ENCODE results near the gene SLC24A3.
A peak's percentile ranks its signal among the peaks of the same experiment; 100 is the strongest.

Gene SLC24A3

DNA sequence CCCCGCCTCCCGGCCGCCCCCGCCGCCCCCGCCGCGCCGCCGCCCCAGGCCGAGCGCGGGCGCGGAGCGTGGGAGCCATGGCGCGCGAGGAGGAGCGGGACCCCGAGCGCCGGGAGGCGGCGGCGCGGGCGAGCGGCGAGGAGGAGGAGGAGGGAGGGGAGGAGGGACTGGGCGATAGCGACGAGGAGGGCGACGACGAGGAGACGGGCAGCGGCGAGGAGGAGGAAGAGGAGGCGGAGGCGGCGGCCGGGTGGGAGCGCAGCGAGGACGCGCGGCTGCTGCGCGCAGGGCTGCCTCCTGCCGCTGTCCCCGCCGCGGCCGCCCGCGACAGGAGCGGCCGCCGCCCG is at the start of gene SLC24A3:
TSS of gene SLC24A3 (plus strand) at position 174 of the 347 bp plus-strand sequence.
- DNase-seq: peak; percentile 18

DNA sequence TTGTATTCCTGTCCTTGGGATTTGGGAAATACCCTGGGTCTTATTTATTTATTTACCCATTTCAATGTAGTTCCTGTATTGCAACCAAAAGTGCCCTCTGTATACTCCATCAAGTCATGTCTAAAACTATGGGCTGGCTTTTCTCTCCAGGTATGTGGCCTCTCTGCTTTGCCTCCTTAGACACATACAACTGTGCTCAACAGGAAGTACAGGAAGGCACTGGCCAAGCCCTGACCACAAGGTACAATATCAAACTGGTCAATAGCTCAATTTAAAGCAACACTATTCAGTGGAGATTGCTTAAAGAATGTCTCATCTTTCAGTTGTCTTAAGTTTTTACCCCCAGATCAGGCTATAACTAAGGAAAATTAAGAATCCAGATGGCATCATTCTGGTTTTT is 42.3 kb upstream of the SLC24A3 start:
- DNase-seq: no peak

DNA sequence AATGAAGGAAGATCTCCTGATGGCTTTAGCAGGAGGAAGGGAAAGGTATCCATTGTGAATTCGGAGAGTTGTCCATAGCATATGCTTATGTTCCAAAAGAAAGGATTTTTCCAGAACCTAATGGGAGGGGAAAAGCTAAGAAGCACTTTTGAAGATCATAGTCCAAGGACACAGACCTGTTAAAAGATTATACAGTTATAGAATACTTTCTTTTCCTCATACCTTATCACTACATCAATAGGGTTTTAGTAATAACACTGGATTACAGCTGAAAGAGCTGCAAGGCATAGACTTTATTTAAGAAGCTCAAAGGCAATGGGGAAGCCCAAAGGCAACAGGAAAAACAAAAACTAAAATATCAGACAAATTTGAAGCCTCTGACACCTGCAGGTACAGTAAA is 39.8 kb upstream of the SLC24A3 start:
- no peak for DNase-seq

DNA sequence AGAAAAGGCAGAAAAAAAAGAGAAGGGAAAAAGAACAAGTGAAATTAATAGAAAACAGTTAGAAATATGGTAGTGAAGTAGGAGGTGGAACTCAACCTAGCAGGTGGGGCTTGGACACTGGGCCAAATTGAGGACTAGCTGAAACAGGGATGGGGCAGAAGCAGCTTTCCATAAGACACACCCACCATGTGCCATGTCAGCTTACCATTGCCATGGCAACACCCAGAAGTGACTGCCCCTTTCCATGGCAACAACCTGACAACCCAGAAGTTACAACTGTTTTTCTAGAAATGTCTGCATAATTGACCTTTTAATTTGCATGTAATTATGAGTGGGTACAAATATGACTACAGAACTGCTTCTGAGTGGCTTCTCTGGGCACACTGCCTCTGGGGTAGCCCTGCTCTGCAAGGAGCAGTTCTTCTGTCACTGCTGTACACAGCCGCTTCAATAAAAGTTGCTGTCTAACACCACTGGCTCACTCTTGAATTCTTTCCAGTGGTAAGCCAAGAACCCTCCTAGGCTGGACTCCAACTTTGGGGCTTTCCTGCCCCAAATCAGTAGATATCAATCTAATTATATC is 35.9 kb upstream of the SLC24A3 start:
- DNase-seq: no peak

DNA sequence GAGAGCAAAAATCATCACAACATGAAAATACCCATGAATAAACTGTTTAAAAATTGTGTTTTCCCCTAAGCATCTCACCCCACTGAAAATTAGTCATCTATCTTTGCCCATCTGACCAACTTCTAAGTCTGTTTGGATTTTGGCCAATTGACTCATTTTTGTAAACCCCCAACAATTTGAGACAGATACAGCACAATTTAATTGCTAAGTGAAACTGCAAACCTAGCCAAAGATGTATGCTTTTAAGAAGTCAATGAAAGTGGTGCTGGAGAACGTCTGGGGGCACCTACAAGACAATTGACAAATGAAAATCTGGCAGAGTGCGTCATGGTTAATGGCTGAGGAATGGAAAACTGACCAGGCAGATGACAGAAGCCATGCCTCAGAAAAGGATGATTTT is 30.9 kb upstream of the SLC24A3 start:
- DNase-seq: no peak

DNA sequence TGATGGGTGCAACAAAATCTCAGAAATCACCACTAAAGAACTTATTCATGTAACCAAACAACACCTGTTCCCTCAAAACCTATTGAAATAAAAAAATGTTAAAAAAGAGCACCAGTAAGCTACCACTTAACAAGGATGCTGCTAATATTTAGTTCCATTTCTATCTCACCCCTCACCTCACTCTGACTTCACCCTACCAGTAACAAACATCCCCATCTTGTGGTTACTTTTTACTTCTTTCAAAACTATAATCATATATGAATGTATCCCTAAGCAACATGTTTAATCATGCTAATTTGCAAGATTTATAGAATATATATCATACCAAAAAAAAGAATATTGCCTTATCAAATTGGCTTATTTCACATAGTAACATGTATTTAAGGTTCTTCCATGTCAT is 27.4 kb upstream of the SLC24A3 start:
- no peak for DNase-seq

DNA sequence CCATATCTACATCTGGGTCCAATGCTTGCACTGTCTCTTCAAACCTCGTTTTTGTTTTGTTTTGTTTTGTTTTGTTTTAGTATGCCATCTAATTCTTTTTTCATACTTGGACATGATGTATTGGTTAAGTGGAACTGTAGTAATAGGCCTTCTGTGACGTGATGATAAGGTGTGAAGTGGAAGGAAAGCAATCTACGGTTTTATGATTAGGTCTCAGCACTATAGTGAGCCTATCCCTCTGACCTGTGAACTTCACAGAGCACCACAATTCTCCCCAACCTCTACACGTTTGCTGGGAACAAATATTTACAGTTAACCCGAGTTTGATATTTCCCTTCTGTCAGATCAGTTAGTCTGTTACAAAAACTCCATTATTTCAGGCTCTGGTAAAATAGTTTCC is 19.1 kb upstream of the SLC24A3 start:
- no peak for DNase-seq

DNA sequence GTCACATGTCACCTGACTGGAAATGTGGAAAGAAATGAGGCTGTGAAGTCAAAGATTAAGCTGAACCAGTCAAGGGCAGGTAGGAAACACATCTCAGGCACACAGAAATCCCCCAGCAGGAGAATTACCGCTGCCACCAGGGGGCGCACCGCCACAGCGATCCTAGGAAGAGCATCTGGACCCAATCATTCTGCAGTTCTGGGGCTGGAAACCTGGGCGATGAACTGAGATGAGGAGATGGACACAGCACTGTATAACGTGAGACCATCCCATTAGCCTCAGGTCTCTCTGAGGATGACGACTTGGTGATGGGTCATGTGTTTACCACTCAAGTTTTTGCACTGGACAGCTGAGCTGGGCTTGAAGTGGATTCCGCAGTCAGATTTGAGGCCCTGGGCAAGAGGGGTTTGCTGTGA is 6.5 kb upstream of the SLC24A3 start:
- DNase-seq: peak; percentile 57

DNA sequence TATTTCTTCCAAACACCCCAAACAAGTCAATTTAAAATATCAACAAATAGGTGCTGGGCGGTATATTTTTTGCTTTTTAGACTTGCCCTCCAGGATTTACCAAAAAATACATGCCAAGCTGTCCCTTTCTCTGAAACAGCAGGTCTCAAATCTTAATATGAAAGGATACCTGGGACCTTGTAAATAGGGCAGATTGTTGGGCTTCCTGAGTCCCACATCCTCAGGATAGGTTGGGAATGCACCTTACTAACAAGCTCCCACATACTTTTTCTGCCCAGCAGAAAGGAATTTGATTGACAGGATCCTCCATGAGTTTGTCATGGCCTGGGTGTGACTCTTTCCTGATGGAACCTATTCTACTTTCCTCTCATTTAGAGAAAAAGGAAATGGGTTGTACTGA is 4.9 kb upstream of the SLC24A3 start:
- no peak for DNase-seq

DNA sequence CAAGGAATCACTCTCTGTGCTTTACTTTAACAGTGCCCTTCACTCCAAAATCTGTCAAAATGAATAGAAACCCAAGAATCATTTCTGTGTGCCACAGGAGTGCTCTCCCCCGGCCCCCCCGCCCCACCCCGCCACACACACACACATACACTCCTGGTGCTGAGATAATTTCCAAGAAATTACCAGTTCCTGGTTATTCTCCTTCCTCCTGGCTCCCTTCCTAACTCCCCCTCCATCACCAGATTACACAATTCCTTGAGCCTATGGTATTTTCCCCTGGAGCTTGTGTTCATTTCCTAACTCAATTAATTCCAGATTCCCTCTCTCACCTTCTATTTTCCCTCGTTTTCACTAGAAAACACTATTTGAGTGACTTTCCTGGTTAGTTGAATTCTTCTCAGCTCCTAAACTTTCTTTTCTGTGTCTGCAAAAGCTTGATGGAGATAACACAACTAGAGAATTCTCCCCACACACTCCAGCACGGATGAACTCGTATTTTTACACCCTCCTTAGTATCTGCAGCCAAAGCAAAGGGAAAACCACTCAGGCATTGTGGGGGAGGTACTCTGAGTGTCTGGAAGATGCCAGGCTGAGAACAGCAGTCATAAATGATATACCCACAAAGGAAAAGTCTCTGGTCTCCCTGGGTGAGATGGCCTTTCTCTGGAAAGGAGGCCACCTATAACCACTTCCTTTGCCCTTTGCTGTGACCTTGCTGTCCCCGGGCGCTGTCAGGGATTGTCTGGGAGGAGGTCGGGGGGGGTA is 1.9 kb upstream of the SLC24A3 start:
- no peak for DNase-seq

DNA sequence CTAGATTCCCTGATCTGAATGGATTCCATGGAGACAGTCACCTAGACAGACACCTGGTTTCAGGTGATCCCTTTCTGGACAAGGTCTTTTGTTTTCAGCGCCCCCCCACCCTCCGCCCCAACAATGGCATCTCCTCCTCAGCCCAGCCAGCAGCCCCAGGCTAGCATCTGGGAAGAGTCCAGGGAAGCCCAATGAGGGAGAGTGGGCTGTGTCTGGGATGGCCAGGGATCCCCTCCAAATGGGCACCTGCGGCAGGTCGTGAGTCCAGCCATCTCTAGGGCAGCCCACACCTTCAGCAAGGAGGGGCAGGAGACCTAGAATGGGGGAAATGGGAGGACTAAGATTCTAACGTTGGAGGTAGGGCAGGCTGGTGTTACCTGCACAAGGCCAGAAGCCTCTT is 1.2 kb upstream of the SLC24A3 start:
- DNase-seq: no peak

DNA sequence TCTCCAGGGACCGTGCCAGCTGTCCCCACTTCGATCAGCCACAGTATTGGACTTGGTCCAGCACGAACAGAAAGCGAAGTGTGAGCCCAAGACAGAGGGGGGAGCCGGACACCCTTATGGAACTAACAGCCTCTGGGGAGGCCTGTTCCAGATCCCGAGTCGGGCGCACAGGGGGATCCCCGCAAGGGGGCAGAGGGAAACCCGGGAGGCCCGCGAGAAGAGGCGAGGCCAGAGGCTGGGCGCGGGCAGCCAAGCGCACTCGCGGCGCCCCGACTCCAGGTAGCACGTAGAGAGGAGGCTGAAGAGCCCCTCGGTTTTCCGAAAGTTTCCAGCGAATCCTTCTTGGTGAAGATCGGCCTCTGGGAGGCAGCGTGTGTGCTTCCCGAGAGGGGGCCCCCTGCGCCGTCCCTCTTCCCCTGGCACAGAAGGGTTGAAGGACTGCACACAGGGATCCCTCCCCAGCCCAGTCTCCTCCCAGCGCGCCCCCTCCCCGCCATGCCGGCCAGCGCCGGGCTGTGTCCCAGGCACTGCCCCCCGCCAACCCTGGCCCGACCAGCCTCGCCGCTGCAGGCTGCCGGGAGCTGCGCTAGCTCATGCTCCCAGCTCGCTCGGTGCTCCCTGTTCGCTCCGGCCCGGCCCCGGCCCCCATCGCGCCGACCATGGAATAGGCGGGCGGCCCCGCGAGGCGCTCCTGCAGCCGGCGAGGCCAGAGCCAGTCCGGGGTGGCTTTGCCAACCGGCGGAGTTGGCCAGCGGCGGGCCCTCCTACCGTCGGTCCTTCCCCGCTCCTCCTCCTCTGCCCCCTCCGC is 577 bp upstream of the SLC24A3 start:
- peak; percentile 8 for DNase-seq

DNA sequence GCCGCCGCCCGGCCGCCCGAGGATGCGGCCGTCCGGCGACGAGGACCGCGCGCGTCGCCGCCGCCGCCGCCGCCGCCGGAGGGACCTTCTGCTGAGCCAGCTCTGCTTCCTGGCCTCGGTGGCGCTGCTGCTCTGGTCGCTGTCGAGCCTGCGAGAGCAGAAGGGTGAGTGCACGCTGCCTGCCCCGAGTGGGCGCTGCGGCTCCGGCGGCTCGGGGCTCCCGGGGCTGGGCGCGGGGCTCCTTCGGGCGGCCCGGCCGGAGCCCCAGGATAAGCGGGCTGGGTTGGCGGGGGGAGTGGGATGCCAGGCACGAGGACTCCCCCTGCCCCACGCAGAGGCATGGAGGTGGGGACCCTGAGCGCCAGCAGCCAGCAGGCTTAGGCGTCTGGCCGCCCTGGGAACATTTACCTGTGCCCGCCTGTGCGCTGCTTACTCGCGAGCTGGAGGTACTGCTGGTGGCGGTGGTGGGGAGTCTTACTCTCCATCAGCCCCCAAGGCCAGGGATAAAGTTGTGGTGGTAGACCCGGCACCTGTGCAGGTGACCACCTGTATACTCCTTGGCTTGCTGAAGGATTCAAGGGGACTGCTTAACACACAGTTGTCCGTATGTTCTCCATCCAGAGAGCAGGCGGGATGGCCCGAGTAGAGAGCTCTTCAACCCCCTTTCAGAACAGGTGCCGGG is 520 bp downstream of the SLC24A3 start:
- peak; percentile 59 for DNase-seq

DNA sequence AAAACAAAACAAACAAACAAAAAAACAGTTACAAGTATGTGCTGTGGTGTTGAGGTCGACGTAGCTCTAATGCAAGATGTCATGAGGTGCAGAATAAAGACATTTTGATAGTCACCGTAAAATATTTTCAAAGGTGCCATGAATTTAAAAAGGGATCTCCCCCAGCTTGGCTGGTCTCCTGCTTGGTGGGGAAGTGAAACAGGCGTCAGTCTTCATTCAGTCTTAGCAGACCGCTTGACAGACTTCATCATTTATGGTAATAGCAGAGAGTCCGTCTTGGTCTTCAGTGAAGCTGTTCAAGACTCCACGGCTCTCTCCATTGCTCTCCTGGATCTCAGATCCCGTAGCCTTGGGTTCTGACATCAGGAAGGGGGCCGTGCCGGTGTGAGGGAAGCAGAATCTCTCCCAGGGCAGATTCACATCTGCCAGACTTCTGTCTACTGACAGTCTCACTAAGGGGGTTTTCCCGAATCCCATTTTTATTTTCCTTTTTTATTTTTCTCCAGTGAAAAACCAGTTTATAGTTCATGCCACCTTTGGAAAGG is 1.6 kb downstream of the SLC24A3 start:
- no peak for DNase-seq

DNA sequence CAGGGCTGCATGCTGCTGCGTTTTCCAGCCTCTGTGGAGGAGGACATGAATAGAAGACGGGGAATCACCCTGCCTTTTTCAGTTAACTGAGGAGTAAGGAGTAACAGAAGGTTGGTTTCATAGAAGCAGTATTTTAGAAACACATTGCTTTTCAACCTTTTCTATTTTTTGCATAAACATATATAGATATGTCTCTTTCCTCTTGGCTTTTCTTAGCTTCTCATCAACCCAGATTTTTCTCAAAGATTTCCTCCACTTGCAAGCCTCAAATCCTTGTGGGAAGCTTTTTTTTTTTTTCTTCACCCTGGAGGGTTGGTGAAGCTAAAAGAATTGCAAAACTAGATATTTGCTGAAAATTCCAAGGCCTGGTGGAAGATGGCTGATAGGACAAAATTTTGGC is 6.0 kb downstream of the SLC24A3 start:
- DNase-seq: no peak

DNA sequence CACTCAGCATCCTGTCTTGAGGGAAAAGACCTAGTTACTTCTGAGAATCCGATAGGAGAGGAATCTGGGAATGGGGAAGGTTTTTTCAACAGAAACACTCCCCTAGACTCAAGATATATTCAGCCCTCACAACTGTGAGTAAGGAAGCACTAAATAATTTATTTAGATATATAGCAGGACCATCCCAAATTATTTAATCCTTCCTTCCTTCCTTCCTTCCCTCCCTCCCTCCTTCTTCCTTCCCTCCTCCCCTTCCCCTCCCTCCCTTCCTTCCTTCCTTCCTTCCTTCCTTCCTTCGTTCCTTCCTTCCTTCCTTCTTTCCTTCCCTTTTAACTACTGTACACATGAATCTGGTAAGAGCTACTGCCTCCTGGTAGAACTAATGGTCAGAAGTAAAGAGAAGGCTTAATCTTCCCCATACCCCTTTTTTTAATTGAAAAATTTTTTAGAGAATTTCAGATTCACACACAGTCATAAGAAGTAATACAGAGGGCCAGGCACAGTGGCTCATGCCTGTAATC is 10.1 kb downstream of the SLC24A3 start:
- no peak for DNase-seq

DNA sequence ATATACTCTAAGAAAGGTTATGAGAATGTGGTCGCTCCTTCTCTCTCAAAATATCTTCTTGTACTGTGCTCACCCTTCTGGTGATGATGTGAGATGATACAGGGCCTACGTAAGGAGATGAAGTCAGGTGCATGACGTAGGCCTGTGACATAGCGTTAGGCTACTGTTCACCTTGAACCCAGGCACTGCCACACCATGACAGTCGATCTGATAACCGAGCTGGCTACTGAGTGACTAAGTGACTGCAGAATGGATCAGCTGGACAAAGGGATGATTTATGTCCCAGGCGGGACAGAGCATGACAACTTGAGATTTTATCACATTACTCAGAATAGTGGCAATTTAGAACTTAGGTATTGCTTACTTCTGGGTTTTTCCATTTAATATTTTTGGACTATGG is 11.2 kb downstream of the SLC24A3 start:
- DNase-seq: no peak

DNA sequence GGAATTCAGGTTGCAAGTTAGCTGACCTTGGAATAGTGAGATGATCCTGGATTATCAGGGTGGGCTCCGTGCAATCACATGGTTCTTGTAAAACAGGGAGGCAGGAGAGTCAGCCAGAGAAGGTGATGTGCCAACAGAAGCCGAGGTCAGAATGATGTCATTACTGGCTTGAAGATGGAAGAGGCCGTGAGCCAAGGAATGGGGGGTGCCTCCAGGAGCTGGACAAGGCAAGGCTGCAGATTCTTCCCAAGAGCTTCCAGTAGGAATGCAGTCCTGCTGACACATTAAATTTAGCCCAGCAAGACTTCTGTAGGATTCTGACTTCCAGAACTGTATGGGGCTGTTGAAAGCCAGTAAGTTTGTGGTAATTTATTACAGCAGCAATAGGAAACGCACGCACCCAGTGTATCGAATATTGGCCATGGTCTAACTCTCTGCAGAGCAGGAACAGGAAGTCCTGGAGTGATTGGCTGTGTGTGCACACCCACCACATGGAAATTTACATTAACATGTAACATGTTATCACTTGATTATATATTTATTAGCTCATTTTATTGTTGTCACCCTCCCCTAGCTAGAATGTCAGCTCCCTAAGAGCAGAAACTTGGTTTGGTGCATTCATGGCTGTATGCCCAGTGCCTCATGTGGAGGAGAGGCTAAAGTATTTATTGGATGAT is 19.1 kb downstream of the SLC24A3 start:
- DNase-seq: no peak

DNA sequence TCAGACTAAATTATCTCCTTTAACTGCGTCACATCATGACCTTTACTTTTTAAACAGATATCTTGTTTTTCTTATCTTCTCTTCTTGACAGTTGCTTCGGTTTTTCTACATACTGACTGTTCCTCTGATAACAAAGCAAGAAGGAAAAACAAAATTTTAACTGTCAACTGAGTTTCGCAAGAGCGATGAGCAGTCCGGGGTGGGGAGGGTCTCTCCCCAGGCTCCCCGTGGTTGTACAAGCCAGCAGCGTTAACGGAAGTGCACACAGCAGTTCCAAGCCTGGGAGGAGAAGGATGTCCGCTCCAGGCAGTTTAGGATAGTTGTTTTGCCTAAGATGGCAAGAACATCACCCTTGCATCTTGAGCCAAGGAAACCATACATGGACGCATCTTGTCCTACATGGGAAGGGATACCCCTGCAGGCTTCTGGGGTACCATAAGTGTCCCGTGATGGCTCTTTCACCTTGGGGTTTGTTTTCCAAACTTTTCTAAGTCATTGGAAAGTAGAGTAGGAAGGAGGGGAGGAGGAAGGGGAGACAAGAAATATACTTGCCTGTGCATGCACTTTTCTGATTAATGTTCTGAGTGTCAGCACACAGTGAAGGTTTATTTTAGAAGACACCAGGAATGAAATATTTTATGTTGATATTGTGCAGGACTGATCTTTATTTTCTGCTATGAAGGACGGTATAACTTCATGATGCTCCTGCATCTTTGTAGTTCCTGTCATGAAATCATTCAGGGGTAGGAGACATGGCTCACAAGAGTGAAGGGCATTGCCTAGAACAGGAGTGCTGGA is 20.8 kb downstream of the SLC24A3 start:
- DNase-seq: no peak

DNA sequence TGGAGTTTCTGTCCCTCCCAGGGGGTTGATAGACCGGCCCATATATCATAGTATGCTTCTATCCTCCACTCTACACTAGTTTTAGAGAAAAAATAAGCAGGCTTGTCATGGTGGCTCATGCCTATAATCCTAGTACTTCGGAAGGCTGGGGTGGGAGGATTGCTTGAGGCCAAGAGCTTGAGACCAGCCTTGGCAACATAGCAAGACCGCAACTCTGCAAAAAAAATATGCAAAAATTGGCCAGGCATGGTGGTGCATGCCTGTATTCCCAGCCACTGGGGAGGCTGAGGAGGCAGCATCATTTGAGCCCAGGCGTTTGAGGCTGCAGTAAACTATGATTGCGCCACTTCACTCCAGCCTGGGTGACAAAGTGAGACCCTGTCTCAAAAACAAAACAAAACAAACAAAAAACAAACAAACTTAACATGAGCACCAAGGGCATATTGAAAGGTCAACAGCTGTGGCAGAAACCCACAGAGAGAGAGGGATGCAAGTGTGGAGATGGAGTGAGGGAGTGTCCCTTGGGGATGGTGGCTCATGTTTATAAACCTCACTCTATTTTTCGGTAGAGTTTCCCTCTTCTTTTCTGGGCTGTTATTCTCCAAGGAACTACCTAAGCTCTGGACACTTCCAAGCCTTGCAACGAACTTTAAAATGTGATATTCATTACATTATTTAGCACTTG is 24.1 kb downstream of the SLC24A3 start:
- no peak for DNase-seq

DNA sequence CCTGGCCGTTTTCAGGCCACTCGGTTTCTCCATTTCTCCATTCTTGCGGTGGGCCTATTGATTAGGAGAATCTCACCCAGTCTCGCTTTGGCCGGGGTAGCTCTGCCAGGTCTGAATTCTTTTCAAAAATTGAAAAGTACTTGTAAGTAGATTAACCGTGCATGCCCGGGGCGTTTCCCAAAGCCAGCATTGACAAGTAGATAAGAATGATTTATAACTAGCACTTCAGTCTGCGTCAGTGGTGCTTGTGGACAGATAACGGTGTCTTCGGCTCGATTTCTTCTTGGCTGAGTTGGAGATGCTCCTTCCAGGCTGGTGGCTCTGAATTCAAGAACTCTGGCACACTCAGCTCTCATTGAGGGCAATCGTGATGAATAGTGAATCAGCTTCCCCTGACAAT is 29.0 kb downstream of the SLC24A3 start:
- no peak for DNase-seq

Data from EL (cell line).